ELR (cell line): ENCODE data around the gene SORCS2.

ENCODE experiments used
- DNase-seq: peaks from one replicate; pipeline ENCODE4 v3.0.0-alpha.2; 2015; ENCODE audit warnings: low read depth

The SORCS2 gene

GRCh38 chr4:7326306-7326692, 134.0 kb downstream of the SORCS2 start:
- no peak for DNase-seq

DNA sequence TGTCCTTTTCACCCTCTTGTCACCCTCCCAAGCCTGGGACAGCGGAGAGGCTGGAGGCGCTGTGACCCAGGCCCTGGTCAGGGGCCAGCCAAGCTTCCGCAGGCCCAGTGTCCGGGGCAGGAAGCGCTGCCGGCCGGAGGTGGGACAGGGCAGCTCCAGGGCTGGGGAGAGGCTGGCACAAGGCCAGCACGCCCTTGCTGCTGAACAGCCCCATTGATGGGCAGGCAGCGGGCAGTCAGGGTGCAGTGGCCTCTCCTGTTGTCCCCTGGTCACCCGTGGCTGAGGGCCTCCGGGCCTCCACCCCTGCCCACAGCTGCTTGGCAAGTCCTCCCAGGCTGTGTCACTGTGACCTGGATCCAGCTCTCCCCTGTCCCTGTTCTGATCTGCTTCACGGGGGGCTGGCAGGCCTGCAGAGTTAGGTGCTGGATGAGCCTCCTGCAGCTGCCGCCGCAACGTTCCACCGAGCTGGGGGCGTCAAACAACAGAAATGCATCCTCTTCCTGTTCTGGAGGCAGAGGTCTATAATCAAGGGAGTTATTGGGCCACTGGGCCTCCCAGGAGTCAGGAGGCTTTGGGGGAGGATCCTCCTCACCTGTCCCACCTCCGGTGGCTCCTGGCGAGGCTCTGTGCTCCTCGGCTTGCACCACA, 134.5 kb downstream of the SORCS2 start:
- no peak for DNase-seq

DNA sequence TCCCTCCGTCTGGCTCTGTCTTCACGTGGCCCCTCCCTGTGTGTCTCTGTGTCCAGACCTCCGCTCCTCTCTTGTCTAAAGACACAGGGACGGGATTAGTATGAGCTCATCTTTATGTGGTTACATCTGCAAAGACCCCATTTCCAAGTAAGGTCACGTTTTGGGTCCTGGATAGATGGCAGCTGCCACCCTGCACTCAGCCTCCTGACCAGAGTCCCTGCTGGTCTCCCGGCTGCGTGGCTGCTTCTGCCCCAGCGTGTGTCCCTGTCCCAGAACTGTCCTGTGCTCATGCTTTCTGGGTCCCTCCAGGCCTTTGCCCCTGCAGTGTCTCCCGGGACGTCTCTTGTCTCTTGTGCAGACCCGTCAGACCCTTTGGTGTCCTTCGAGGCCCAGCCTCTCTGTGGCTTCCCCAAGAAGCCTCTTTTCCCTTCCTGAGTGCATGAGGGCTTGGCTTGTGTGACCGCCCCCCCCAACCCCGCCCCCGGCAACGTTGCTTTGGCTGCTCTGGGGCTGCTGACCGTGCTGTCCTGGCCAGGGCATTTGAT, 135.1 kb downstream of the SORCS2 start:
- DNase-seq: no peak

DNA sequence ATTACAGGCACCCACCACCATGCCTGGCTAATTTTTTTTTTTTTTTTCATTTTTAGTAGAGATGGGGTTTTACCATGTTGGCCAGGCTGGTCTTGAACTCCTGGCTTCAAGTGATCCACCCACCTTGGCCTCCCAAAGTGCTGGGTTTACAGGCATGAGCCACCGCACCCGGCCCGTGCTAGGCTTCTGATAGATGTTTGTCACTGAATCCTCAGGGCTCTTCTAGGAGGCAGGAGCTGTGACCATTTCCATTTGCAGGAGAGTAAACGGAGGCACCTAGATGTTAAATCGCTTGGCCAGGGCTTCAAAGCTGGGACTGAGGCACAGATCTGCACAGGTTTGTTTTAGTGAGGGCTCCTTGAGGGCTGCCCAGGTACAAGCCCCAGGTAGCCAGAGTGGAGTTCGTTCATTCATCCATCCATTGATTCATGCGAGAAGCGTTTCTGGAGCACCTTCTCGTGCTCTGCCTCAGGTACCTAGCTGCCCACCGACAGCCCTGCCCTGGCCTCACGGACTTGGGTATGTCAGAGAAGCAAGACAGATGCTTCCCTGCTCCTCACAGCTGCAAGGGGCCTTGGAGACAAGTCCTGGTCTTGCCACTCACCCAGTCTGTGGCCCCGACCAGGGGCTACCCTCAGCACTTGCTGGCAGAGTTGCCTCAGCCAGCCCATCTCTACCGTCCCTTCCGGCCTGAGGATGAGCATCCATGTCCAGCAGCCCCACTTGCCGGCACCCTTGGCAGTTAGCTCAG, 136.0 kb downstream of the SORCS2 start:
- no peak for DNase-seq

DNA sequence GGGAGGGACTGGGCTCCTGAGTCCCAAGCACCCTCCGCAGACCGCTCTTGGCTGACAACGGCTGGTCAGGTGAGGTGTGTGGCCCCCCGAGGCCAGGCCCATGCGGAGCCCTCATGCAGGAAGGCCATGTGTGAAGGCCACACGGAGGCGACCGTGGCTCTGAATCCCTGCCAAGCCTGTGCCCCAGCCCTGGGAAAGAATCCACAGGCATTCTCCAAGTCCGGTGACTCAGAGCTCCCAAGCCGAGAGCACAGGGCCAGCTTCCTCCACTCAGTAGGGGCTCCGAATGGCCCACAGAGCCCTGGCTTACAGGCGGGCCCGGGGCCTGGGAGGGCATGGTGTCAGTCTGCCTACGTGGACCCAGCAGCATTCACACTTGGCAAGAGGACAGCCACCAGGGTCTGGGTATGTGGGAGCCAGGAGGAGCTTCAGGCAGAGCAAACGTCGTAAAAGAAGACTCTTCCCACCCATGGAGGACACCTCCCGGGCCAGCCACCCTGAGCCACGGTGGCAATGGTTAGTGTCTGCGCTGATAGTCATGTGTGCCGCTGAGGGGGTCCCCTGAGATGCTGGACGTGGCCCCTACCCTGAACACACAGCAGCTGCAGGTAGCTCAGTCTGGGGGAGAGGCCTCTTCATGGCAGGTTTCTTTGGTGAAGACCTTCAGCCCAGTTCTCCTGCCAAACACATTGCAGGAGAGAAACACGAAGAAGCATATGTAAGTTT, 136.7 kb downstream of the SORCS2 start:
- DNase-seq: peak; percentile 84

DNA sequence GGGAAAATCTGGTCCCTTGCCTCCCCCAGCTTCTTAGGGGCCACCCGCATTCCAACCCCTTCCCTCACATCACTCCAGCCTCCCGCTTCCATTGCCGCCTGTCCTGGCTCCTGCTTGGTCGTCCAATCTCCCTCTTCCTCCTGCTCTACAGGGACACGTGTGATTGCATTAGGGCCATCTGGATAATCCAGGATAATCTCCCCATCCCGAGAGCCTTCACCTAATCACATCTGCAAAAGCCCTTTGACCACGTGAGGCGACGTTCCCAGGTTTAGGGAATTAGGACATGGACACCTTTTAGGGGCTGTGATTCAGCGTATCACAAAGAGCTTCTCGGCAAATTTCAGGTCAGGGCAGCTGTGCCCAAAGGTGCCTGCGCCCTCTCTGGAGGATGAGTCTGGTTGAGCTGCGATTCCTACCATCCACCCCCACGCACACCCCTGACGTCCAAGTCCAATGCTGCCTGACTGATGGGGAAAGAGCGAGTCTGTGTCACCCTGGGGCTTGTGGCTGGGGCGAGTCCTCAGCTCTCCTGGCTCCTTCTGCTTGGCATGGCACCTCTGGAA, 137.8 kb downstream of the SORCS2 start:
- no peak for DNase-seq

GRCh38 chr4:7330811-7331681, 138.7 kb downstream of the SORCS2 start:
- no peak for DNase-seq

- no peak for DNase-seq
Measured at GRCh38 chr4:7331682-7332000, 139.3 kb downstream of the SORCS2 start.

- DNase-seq: peak; percentile 77
Measured at GRCh38 chr4:7332216-7333023, 140.1 kb downstream of the SORCS2 start.

- no peak for DNase-seq
Measured at GRCh38 chr4:7333024-7333780, 140.9 kb downstream of the SORCS2 start.

- DNase-seq: no peak
Measured at GRCh38 chr4:7333801-7334421, 141.6 kb downstream of the SORCS2 start.

GRCh38 chr4:7334521-7335275, 142.4 kb downstream of the SORCS2 start:
- DNase-seq: no peak

DNA sequence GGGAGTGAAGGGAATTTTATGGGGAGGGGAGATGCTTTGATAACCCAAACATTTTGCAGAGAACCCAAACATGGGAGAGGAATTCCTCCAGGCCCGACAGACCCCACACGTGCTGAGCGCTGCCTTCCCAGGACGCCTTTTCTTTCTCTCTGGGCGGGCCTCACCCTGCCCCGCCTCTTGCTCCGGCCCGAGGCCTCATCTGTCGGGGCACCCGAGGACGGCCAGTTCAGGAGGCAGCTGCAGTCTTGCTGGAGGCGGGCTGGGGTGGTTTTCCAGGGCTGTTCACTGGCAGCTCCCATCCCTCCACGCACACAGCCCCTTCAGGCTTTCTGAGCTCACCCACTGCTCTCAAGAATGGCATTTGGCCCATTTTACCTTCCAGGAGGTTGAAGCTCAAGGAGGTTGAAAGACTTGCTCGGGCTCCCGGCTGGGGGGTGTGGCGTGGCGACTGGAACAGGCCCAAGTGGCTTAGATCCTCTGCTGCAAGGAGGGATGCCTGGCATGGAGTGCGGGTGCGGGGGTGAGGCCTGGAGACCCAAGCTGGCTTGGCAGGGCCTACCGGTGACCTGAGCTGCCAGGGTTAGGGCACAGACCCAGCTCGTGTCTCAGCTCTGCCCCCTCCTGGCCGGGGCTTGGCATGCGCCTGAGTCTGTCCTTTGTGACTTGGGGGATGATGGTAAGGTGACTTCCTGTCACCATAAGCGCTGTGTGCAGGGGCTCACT, 143.2 kb downstream of the SORCS2 start:
- peak; percentile 51 for DNase-seq

DNA sequence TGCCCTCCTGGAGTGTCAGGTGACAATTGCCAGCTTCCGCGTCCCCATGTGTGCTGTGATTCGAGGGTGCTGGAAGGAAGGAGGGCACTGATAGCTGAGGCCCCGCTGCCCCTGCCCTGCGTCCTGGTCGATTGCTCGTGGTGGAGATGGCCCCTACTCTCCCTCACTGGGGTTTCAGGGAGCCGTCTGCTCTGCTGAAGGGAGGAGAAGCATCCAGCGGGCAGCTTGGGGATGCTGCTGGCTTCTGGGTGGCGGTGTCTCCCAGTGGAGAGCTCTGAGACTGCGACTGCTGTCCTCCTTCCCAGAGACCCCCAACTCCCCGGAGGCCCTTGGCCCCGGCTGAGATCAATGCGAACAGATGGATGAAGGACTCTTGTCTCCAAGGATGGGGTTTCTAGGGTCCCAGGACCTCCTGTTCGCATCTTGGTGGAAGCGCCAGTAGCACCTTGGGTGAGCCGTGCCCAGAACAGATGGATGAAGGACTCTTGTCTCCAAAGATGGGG, 143.8 kb downstream of the SORCS2 start:
- no peak for DNase-seq

- DNase-seq: no peak
Measured at GRCh38 chr4:7336732-7337131, 144.4 kb downstream of the SORCS2 start.

DNA sequence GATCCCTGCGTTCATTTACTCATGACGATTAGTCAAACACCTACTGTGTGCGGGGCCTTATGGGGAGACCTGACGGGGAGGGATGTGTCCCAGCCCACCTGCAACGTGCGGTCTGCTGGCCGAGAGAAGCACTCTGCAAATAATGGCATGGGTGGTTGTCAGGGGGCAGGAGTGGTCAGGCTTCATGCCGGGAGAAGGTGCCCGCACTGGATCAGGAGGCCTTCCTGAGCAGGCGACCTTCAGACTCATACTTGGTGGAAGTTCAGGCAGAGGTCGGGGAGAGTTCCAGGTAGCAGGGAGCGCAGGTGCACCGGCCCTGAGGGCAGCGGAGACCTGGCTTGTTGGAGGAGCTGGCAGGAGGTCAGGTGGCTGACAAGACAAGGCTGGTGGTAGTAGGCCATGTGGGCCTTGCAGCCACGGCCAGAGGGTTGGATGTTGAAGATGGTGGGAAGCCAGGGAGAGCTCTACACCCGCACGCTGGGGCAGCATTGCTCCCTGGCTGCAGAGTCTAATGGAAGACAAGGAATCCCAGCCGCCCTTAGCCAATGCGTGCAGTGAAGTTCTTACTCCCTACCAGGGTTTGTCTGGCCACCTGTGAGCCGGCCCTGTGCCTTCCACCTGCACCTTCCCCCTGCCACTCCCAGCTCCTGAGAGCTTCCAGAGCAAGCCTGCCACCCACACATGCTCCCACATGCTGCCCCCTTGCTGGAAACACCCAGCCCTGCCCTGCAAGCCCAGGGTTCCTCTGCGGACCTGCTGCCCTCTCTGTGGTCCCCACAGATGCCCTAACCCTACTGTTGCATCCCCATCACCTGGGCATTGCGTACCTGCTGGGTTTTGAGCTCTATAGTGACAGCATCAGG, 145.1 kb downstream of the SORCS2 start:
- DNase-seq: no peak

DNA sequence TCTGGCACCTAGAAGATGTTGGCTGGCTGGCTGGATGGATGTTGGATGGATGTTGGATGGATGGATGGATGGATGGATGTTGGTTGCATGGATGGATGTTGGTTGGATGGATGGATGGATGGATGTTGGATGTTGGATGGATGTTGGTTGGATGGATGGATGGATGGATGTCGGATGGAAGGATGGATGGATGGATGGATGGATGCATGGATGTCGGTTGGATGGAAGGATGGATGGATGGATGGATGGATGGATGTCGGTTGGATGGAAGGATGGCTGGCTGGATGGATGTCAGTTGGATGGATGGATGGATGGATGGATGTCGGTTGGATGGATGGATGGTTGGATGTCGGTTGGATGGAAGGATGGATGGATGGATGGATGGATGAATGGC, 145.7 kb downstream of the SORCS2 start:
- no peak for DNase-seq
